Left lung (tissue), 10 donors: ENCODE data around the gene GPC2. TPM values are rescaled to one million over a fixed set of nuclear protein-coding genes. Genes with fewer than 3 reads are reported as not detected.

Experiments used
- ATAC-seq: fragments of 200-7000 bp; cut with Tn5 transposase; one replicate; pipeline ENCODE4 v1.9.1; 2020; ENCODE audit warnings: moderate library complexity
- DNase-seq, 4 donors: peaks; one replicate each; pipeline ENCODE4 v3.0.0-alpha.2; 2013 to 2020
- H3K27ac ChIP-seq, 2 donors: fragments of 200-600 bp; sonication (generic) in 1 of 2; one replicate each; pipeline versions ENCODE4 v1.5.0 to v1.8.0; 2020 to 2021
- H3K27me3 ChIP-seq, 2 donors: fragments of 200-600 bp; sonication (generic) in 1 of 2; one replicate each; pipeline versions ENCODE4 v1.5.0 to v1.8.0; 2020 to 2021
- H3K36me3 ChIP-seq, 2 donors: fragments of 200-600 bp; sonication (generic) in 1 of 2; one replicate each; pipeline versions ENCODE4 v1.5.0 to v1.8.0; 2020 to 2021
- H3K4me1 ChIP-seq, 2 donors: fragments of 200-600 bp; one replicate each; pipeline ENCODE4 v1.8.0; 2021
- H3K4me3 ChIP-seq, 2 donors: fragments of 200-600 bp; sonication (generic) in 1 of 2; one replicate each; pipeline versions ENCODE4 v1.5.0 to v1.8.0; 2020 to 2021; ENCODE audit warnings: mild to moderate bottlenecking in 1 of 2
- H3K9me3 ChIP-seq, 2 donors: fragments of 200-600 bp; sonication (generic) in 1 of 2; one replicate each; pipeline versions ENCODE4 v1.5.0 to v1.8.0; 2020 to 2021
- intact Hi-C, 2 donors: fragments of 100-400 bp; cut with DNase I; formaldehyde crosslinking; loops; one replicate each; pipeline versions ENCODE4 v1.11.2 to v1.14.2; 2022
- microRNA-seq, 2 donors: library from miRNA; unstranded; fragments of <30 nt; microRNA quantifications; one replicate each; pipeline ENCODE4, GENCODE V29; 2019
- polyA plus RNA-seq, 6 donors: library from polyadenylated mRNA; unstranded; fragments of 120-200 nt; gene quantifications; one replicate each; pipeline ENCODE4 v1.2.1, GENCODE V29; 2013; ENCODE audit not compliant: insufficient read length in 6 of 6
- total RNA-seq, 2 donors: library from RNA; stranded (reverse); fragmentation: NEBNext Ultra II Directional; extraction: Animal tissue kit (Norgen Biotek cat#: 25700); gene quantifications; one replicate each; pipeline ENCODE4 v1.2.1, GENCODE V29; 2021
- TF ChIP-seq, protein P1 (sequence below), 2 donors: fragments of 200-600 bp; sonication (generic) in 1 of 2; IDR thresholded peaks; one replicate each; pipeline versions ENCODE4 v1.5.0 to v1.8.0; 2021; ENCODE audit warnings: antibody characterized with exemption in 2 of 2
- donor health status: DM: no; HTN: yes; CAD: no.
- donor health status: DM: no; HTN: no; CAD: no.

GPC2 gene
- total and polyA plus RNA-seq, 8 donors = 2.5 to 17.0 (median 10.2) TPM

DNA sequence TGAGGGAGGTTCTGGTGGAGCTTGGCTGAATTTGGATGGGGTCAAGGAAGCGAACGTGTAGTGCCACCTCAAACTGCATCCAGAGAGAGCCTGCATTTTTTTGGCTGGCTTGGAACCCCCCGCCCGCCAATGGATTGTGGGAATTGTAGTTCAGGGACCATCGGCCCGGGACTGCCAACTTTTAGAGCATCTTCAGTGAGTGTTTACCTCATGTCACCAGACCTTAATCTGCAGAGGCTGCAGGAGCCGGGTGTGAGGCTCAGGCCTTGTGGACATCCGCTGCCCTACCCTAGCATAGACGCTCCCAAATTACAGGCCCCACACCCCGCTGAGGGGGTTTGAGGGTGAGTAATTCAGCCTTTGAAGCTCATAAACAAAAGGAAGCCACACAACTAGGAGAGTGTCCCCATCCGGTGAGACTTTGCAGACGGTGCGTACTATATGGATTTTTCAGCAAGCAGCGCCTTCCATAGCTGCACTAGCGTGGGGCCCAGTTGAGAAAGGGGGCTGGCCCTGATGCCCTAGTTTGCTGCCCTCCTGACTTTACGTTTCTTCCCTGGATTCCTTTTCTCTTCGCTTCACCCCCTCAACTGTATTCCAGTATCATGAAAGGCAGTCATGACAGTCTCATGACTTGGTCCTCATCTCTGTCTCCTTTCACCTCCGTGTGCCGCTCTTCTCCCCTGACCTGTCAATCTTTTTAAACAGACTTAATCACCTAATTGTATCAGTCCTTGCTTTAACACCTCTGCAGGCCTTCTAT lies 57.0 kb downstream of the GPC2 start:
- DNase-seq = peak in 2 of 4 donors; percentile 52 to 65
- Histone ChIP-seq H3K27ac (peak overlapping the region; percentile 84 to 88), H3K4me3 (peak overlapping the region; percentile 83 to 89), H3K4me1 (peaks cover 14 to 29% of the 10 kb centered on the region in 2 donors), H3K36me3 (no peaks in the 10 kb centered on the region), H3K9me3 (no peaks in the 10 kb centered on the region), H3K27me3 (no peaks in the 10 kb centered on the region)
- peak; percentile 70 for ATAC-seq
- intact Hi-C loops = no loop called here
- TF ChIP-seq, protein P1, sequence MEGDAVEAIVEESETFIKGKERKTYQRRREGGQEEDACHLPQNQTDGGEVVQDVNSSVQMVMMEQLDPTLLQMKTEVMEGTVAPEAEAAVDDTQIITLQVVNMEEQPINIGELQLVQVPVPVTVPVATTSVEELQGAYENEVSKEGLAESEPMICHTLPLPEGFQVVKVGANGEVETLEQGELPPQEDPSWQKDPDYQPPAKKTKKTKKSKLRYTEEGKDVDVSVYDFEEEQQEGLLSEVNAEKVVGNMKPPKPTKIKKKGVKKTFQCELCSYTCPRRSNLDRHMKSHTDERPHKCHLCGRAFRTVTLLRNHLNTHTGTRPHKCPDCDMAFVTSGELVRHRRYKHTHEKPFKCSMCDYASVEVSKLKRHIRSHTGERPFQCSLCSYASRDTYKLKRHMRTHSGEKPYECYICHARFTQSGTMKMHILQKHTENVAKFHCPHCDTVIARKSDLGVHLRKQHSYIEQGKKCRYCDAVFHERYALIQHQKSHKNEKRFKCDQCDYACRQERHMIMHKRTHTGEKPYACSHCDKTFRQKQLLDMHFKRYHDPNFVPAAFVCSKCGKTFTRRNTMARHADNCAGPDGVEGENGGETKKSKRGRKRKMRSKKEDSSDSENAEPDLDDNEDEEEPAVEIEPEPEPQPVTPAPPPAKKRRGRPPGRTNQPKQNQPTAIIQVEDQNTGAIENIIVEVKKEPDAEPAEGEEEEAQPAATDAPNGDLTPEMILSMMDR (IDR thresholded peaks at IDR 0.05) = no peak

Small RNA genes lying within 50 kb of the gene (microRNA-seq; reads per million reads assigned to microRNA genes)
- 0 to 0.14 reads per million in 2 donors for gene MIR4658

Other genes with a start within 250 kb of the GPC2 start
- gene GJC3, start 247.8 kb downstream of the GPC2 start, total RNA-seq = under 1 TPM in 1 of 2 donors, not detected in 1; 0.24 TPM
- gene GJC3, start 247.8 kb downstream of the GPC2 start, polyA plus RNA-seq = 1 to 10 TPM in 4 of 6 donors, under 1 TPM in 2; 0.98 to 1.3 (median 1.1) TPM
- gene AZGP1, start 201.3 kb downstream of the GPC2 start, total RNA-seq = 10 to 100 TPM in 1 of 2 donors, 1 to 10 TPM in 1; 5.0 to 40.3 TPM
- gene AZGP1, start 201.3 kb downstream of the GPC2 start, polyA plus RNA-seq = 100 to 1,000 TPM in 1 of 6 donors, 1 to 10 TPM in 2, under 1 TPM in 3; 0.29 to 110 (median 0.94) TPM
- gene ZKSCAN1, start 161.8 kb downstream of the GPC2 start, total RNA-seq = 10 to 100 TPM; 46.7 to 52.0 TPM
- 100 to 1,000 TPM in 1 of 6 donors, 10 to 100 TPM in 5; 82.1 to 137 (median 91.1) TPM for gene ZKSCAN1, start 161.8 kb downstream of the GPC2 start, polyA plus RNA-seq
- gene ZSCAN21, start 127.6 kb downstream of the GPC2 start, total RNA-seq = 10 to 100 TPM in 1 of 2 donors, 1 to 10 TPM in 1; 6.5 to 12.0 TPM
- 10 to 100 TPM; 23.6 to 27.1 (median 24.4) TPM for gene ZSCAN21, start 127.6 kb downstream of the GPC2 start, polyA plus RNA-seq
- gene ZNF3, start 95.7 kb downstream of the GPC2 start, total RNA-seq = 10 to 100 TPM; 22.5 to 24.9 TPM
- 10 to 100 TPM; 46.8 to 53.1 (median 50.4) TPM for gene ZNF3, start 95.7 kb downstream of the GPC2 start, polyA plus RNA-seq
- gene COPS6, start 88.4 kb downstream of the GPC2 start, total RNA-seq = 10 to 100 TPM; 74.2 to 89.5 TPM
- 100 to 1,000 TPM; 113 to 139 (median 115) TPM for gene COPS6, start 88.4 kb downstream of the GPC2 start, polyA plus RNA-seq
- gene MCM7, start 76.0 kb downstream of the GPC2 start, total RNA-seq = 10 to 100 TPM; 53.7 to 89.3 TPM
- gene MCM7, start 76.0 kb downstream of the GPC2 start, polyA plus RNA-seq = 100 to 1,000 TPM; 131 to 152 (median 141) TPM
- 10 to 100 TPM; 16.7 to 18.2 TPM for gene AP4M1, start 75.7 kb downstream of the GPC2 start, total RNA-seq
- gene AP4M1, start 75.7 kb downstream of the GPC2 start, polyA plus RNA-seq = 10 to 100 TPM; 37.1 to 40.2 (median 38.6) TPM
- gene TAF6, start 58.0 kb downstream of the GPC2 start, total RNA-seq = 10 to 100 TPM; 43.5 to 45.3 TPM
- gene TAF6, start 58.0 kb downstream of the GPC2 start, polyA plus RNA-seq = 10 to 100 TPM; 48.9 to 69.2 (median 59.9) TPM
- gene CNPY4, start 57.7 kb downstream of the GPC2 start, total RNA-seq = 10 to 100 TPM; 15.1 to 19.4 TPM
- gene CNPY4, start 57.7 kb downstream of the GPC2 start, polyA plus RNA-seq = 10 to 100 TPM; 38.8 to 54.1 (median 41.8) TPM
- gene MBLAC1, start 50.4 kb downstream of the GPC2 start, total RNA-seq = 1 to 10 TPM; 2.1 to 2.8 TPM
- 1 to 10 TPM; 1.2 to 2.0 (median 1.6) TPM for gene MBLAC1, start 50.4 kb downstream of the GPC2 start, polyA plus RNA-seq
- gene LAMTOR4, start 28.5 kb downstream of the GPC2 start, total RNA-seq = 100 to 1,000 TPM; 103 to 120 TPM
- gene LAMTOR4, start 28.5 kb downstream of the GPC2 start, polyA plus RNA-seq = 100 to 1,000 TPM in 2 of 6 donors, 10 to 100 TPM in 4; 85.9 to 110 (median 97.5) TPM
- gene TRAPPC14, start 18.7 kb downstream of the GPC2 start, total RNA-seq = 10 to 100 TPM; 23.3 to 30.1 TPM
- gene TRAPPC14, start 18.7 kb downstream of the GPC2 start, polyA plus RNA-seq = 10 to 100 TPM; 16.0 to 20.4 (median 18.5) TPM
- gene GAL3ST4, start 8.8 kb downstream of the GPC2 start, total RNA-seq = 10 to 100 TPM; 17.1 to 18.9 TPM
- 10 to 100 TPM; 14.8 to 26.0 (median 21.1) TPM for gene GAL3ST4, start 8.8 kb downstream of the GPC2 start, polyA plus RNA-seq
- gene STAG3, start 537 bp upstream of the GPC2 start, total RNA-seq = 1 to 10 TPM in 1 of 2 donors, under 1 TPM in 1; 0.96 to 3.7 TPM
- gene STAG3, start 537 bp upstream of the GPC2 start, polyA plus RNA-seq = 10 to 100 TPM; 18.1 to 27.3 (median 24.0) TPM
- gene PVRIG, start 42.6 kb upstream of the GPC2 start, total RNA-seq = under 1 TPM; 0.41 to 0.42 TPM
- 1 to 10 TPM; 4.0 to 9.1 (median 8.2) TPM for gene PVRIG, start 42.6 kb upstream of the GPC2 start, polyA plus RNA-seq
- gene SPDYE3, start 130.3 kb upstream of the GPC2 start, total RNA-seq = not detected
- gene SPDYE3, start 130.3 kb upstream of the GPC2 start, polyA plus RNA-seq = 1 to 10 TPM; 6.6 to 8.4 (median 7.2) TPM
- 10 to 100 TPM; 24.0 to 29.9 TPM for gene PILRB, start 180.7 kb upstream of the GPC2 start, total RNA-seq
- 10 to 100 TPM; 36.0 to 47.7 (median 44.5) TPM for gene PILRB, start 180.7 kb upstream of the GPC2 start, polyA plus RNA-seq
- gene PILRA, start 196.1 kb upstream of the GPC2 start, total RNA-seq = 10 to 100 TPM; 20.6 to 52.3 TPM
- 1 to 10 TPM; 5.0 to 7.0 (median 5.7) TPM for gene PILRA, start 196.1 kb upstream of the GPC2 start, polyA plus RNA-seq